HCT116 (cell line): ENCODE results near the gene PRKN. TPM values are rescaled to one million over a fixed set of nuclear protein-coding genes. Genes with fewer than 3 reads are reported as not detected.

ENCODE experiments used
- ATAC-seq: fragments of 200-7000 bp; cut with Tn5 transposase; 2 replicates; pipeline ENCODE4 v1.9.1; 2020; ENCODE audit warnings: mild to moderate bottlenecking, moderate library complexity
- BruUV-seq: library from RNA; stranded (reverse); fragments of 400-500 nt; replicated peaks from 2 replicates; lab custom pipeline; 2021; lab: Mats Ljungman, UMichigan
- CTCF ChIA-PET: fragments of 300-600 bp; sonication (Branson Sonifier 250); formaldehyde crosslinking; loops from one replicate; lab custom pipeline; 2021; ENCODE audit warnings: antibody characterized with exemption; lab: Charles Lee
- POLR2A ChIA-PET: fragments of 300-600, 350-600 bp; sonication (Branson Sonifier 250); formaldehyde crosslinking; loops from one replicate; lab custom pipeline; 2021; ENCODE audit warnings: antibody characterized with exemption; lab: Charles Lee
- RAD21 ChIA-PET, 2 experiments: fragments of 300-600 bp; sonication (Branson Sonifier 250); formaldehyde crosslinking; loops; one replicate each; lab custom pipeline; 2023; ENCODE audit warnings: low total read pairs in 2 of 2; ENCODE audit not compliant: uncharacterized antibody in 2 of 2, unreplicated experiment in 2 of 2, low non-redundant PET in 1 of 2; lab: Charles Lee
- DNase-seq: peaks from one replicate; pipeline ENCODE4 v3.0.0-alpha.2; 2010; ENCODE audit warnings: low read depth, low spot score
- H2AFZ ChIP-seq: fragments of 200-600 bp; shearing (Covaris generic), sonication (generic); 2 replicates; pipeline ENCODE4 v1.6.1; 2017; ENCODE audit warnings: low read depth, mixed run types, mixed read lengths, antibody characterized with exemption, low read length; ENCODE audit not compliant: poor library complexity, severe bottlenecking
- H3K27ac ChIP-seq: 2 replicates; pipeline ENCODE4 v1.5.1; 2012; ENCODE audit warnings: low read depth, low read length
- H3K27me3 ChIP-seq: fragments of 200-600 bp; sonication (generic); 2 replicates; pipeline ENCODE4 v1.6.1; 2016; ENCODE audit warnings: mixed run types, low read length, mixed read lengths; ENCODE audit not compliant: insufficient read depth
- H3K36me3 ChIP-seq, 2 experiments: fragments of 200-500 bp in 1 of 2; fragments of 200-600 bp in 1 of 2; sonication (Bioruptor generic) in 1 of 2; sonication (generic) in 1 of 2; 2 replicates each; pipeline versions ENCODE4 v1.5.1 to v1.6.1; 2014 to 2016; ENCODE audit warnings: low read length in 2 of 2, inconsistent platforms in 1 of 2, mixed read lengths in 1 of 2, mixed run types in 1 of 2; ENCODE audit not compliant: insufficient read depth in 2 of 2, control insufficient read depth in 1 of 2
- H3K4me1 ChIP-seq, 2 experiments: fragments of 200-600 bp in 1 of 2; sonication (generic) in 1 of 2; 2 replicates each; pipeline versions ENCODE4 v1.5.1 to v1.6.1; 2012 to 2017; ENCODE audit warnings: low read length in 2 of 2, inconsistent platforms in 1 of 2, mild to moderate bottlenecking in 1 of 2, mixed read lengths in 1 of 2, mixed run types in 1 of 2, moderate library complexity in 1 of 2; ENCODE audit not compliant: insufficient read depth in 2 of 2, control insufficient read depth in 1 of 2
- H3K4me2 ChIP-seq: fragments of 200-600 bp; sonication (generic); 2 replicates; pipeline ENCODE4 v1.6.1; 2017; ENCODE audit warnings: mixed run types, low read length, mixed read lengths
- H3K4me3 ChIP-seq, 2 experiments: fragments of 200-600 bp in 1 of 2; sonication (generic) in 1 of 2; replicated peaks in 1 of 2; 2 replicates each; pipeline ENCODE4 v1.5.1; 2011 to 2016; ENCODE audit warnings: low read length in 2 of 2, control low read depth in 1 of 2, low read depth in 1 of 2, mild to moderate bottlenecking in 1 of 2, mixed read lengths in 1 of 2, mixed run types in 1 of 2
- H3K79me2 ChIP-seq: fragments of 200-600 bp; sonication (generic); 2 replicates; pipeline ENCODE4 v1.6.1; 2017; ENCODE audit warnings: mild to moderate bottlenecking, mixed run types, low read length, moderate library complexity, mixed read lengths; ENCODE audit not compliant: insufficient read depth
- H3K9ac ChIP-seq: fragments of 200-600 bp; sonication (generic); 2 replicates; pipeline ENCODE4 v1.6.1; 2016; ENCODE audit warnings: low read length, mixed read lengths
- H3K9me2 ChIP-seq: fragments of 200-600 bp; sonication (generic), shearing (Covaris generic); 2 replicates; pipeline ENCODE4 v1.6.1; 2017; ENCODE audit warnings: mixed run types, mild to moderate bottlenecking, moderate library complexity; ENCODE audit not compliant: insufficient read depth
- H3K9me3 ChIP-seq, 2 experiments: fragments of 200-500 bp in 1 of 2; fragments of 200-600 bp in 1 of 2; sonication (Bioruptor generic) in 1 of 2; sonication (generic) in 1 of 2; 2 replicates each; pipeline ENCODE4 v1.6.1; 2014 to 2017; ENCODE audit warnings: low read length in 2 of 2, mixed read lengths in 2 of 2, inconsistent platforms in 1 of 2, low read depth in 1 of 2, mild to moderate bottlenecking in 1 of 2, mixed run types in 1 of 2, moderate library complexity in 1 of 2; ENCODE audit not compliant: control insufficient read depth in 1 of 2, insufficient read depth in 1 of 2
- H4K20me1 ChIP-seq: fragments of 200-600 bp; sonication (generic), shearing (Covaris generic); 2 replicates; pipeline ENCODE4 v1.6.1; 2017; ENCODE audit warnings: mixed run types, mild to moderate bottlenecking, moderate library complexity; ENCODE audit not compliant: insufficient read depth
- ATF3 ChIP-seq: IDR thresholded peaks from 2 replicates; pipeline ENCODE4 v1.6.1; 2012
- CBX3 ChIP-seq: IDR thresholded peaks from 2 replicates; pipeline ENCODE4 v1.6.1; 2012; ENCODE audit warnings: low read depth
- CEBPB ChIP-seq: IDR thresholded peaks from 2 replicates; pipeline ENCODE4 v1.6.1; 2012; ENCODE audit warnings: low read depth
- CTCF ChIP-seq, 3 experiments: fragments of 200-600 bp in 1 of 3; sonication (generic) in 1 of 3; IDR thresholded peaks in 2 of 3; conservative IDR thresholded peaks in 1 of 3; 2 replicates each; pipeline ENCODE4 v1.5.1; 2012 to 2017; ENCODE audit warnings: low read depth in 2 of 3, low read length in 2 of 3, antibody characterized with exemption in 1 of 3, borderline replicate concordance in 1 of 3, control low read depth in 1 of 3, mild to moderate bottlenecking in 1 of 3, mixed read lengths in 1 of 3, mixed run types in 1 of 3, moderate library complexity in 1 of 3; ENCODE audit not compliant: insufficient read depth in 1 of 3
- EGR1 ChIP-seq: IDR thresholded peaks from 2 replicates; pipeline ENCODE4 v1.6.1; 2012; ENCODE audit warnings: low read depth
- ELF1 ChIP-seq: IDR thresholded peaks from 2 replicates; pipeline ENCODE4 v1.6.1; 2012; ENCODE audit warnings: low read depth, borderline replicate concordance
- EZH2 ChIP-seq: fragments of 200-600 bp; sonication (generic); IDR thresholded peaks from 2 replicates; pipeline ENCODE4 v1.6.1; 2017; ENCODE audit warnings: antibody characterized with exemption, mixed run types
- EZH2phosphoT487 ChIP-seq: fragments of 200-600 bp; IDR thresholded peaks from 2 replicates; pipeline ENCODE4 v1.6.1; 2018; ENCODE audit warnings: antibody characterized with exemption, borderline replicate concordance
- FOSL1 ChIP-seq: IDR thresholded peaks from 2 replicates; pipeline ENCODE4 v1.6.1; 2012; ENCODE audit warnings: low read depth
- JUND ChIP-seq: IDR thresholded peaks from 2 replicates; pipeline ENCODE4 v1.6.1; 2012
- SP1 ChIP-seq: IDR thresholded peaks from 2 replicates; pipeline ENCODE4 v1.6.1; 2012; ENCODE audit warnings: low read depth
- ZFX ChIP-seq: fragments of 450-650 bp; IDR thresholded peaks from 2 replicates; pipeline ENCODE4 v1.6.1; 2017
- intact Hi-C: fragments of 100-400 bp; cut with micrococcal nuclease; formaldehyde crosslinking; loops from 2 replicates; pipeline ENCODE4 v1.10.0; 2022
- total RNA-seq: library from RNA; stranded (reverse); gene quantifications from one replicate; pipeline ENCODE4 v1.2.1, GENCODE V29; 2021; ENCODE audit not compliant: unreplicated experiment

Gene PRKN
- total RNA-seq, 1 experiment from 2014 or later, result 2.6 TPM

- Histone ChIP-seq H3K9me2 (no peaks in the 10 kb centered on the region), H3K4me2 (no peak overlapping the region), H2AFZ (no peak overlapping the region), H3K4me1 (no peaks in the 10 kb centered on the region), H3K27ac (no peak overlapping the region), H3K9ac (no peak overlapping the region), H3K36me3 (no peaks in the 10 kb centered on the region), H3K4me3 (no peak overlapping the region), H3K79me2 (no peaks in the 10 kb centered on the region), H4K20me1 (no peaks in the 10 kb centered on the region), H3K9me3 (no peaks in the 10 kb centered on the region), H3K27me3 (peaks cover 3% of the 10 kb centered on the region; the same call in 1 of the 2 replicates)
- ChIA-PET RAD21 (no interaction called here), CTCF (no interaction called here), POLR2A (no interaction called here)
- ATAC-seq (no peak), DNase-seq (no peak)
- BruUV-seq, result no TSS peak
- intact Hi-C loops, result no loop called here
- TF ChIP-seq EGR1 (no peak), JUND (no peak), ELF1 (no peak), ATF3 (no peak), EZH2 (no peak), SP1 (no peak)
These were observed 1200.8 kb downstream of the PRKN start for GRCh38 chr6:161526794-161527193.

- no TSS peak for BruUV-seq
- no peak overlapping the region for H3K4me2 ChIP-seq
- ChIA-PET CTCF (no interaction called here), RAD21 (no interaction called here), POLR2A (no interaction called here)
- H3K9ac ChIP-seq, result no peak overlapping the region
- H3K27me3 ChIP-seq, result peaks cover 7% of the 10 kb centered on the region; the same call in 1 of the 2 replicates
- H3K9me3 ChIP-seq, result no peaks in the 10 kb centered on the region
- no peaks in the 10 kb centered on the region for H3K4me1 ChIP-seq
- intact Hi-C loops, result no loop called here
- TF ChIP-seq FOSL1 (no peak), ATF3 (no peak), EZH2phosphoT487 (no peak), CEBPB (no peak), CBX3 (no peak), SP1 (no peak), CTCF (IDR thresholded peaks at IDR 0.05 in 2 of 3, conservative IDR thresholded peaks at IDR 0.05 in 1 of 3; ENCODE audit: borderline replicate concordance in 1 of 3, insufficient read depth in 1 of 3, low read depth in 2 of 3, low read length in 2 of 3) (no peak), ZFX (no peak)
- H4K20me1 ChIP-seq, result no peaks in the 10 kb centered on the region
- H3K4me3 ChIP-seq, result no peak overlapping the region
- no peaks in the 10 kb centered on the region for H3K79me2 ChIP-seq
- no peaks in the 10 kb centered on the region for H3K36me3 ChIP-seq
- no peak overlapping the region for H2AFZ ChIP-seq
- H3K9me2 ChIP-seq, result no peaks in the 10 kb centered on the region
- no peak for ATAC-seq
- no peak for DNase-seq
- H3K27ac ChIP-seq, result no peak overlapping the region
These were observed 1204.2 kb downstream of the PRKN start for GRCh38 chr6:161523362-161523761.
